Measurements from ENCODE around the gene CDH22. TPM values are rescaled to one million over a fixed set of nuclear protein-coding genes. Genes with fewer than 3 reads are reported as not detected.
A peak's percentile ranks its signal among the peaks of the same experiment; 100 is the strongest.

The CDH22 gene
- total RNA-seq, 1 experiment from 2014 or later, result not detected

- BruUV-seq (replicated peaks), result no TSS peak
- H3K36me3 ChIP-seq (ENCODE audit: insufficient read depth, low read length, poor library complexity, severe bottlenecking), result no peaks in the 10 kb centered on the region
- ChIA-PET CTCF (interaction anchor here (0.6 kb wide), 1 partner anchor 29 kb away, joined by 5 read pairs; no protein-coding TSS in a partner anchor), POLR2A (ENCODE audit: low non-redundant PET) (no interaction called here)
- intact Hi-C loops (cut with micrococcal nuclease; ENCODE audit: unreplicated experiment), result loop anchor here (2.0 to 10.0 kb wide), 3 partner anchors 111 to 551 kb away; partner anchors contain the start of gene TP53RK
- no peak overlapping the region for H3K4me3 ChIP-seq (ENCODE audit: low read depth, low read length, poor library complexity, severe bottlenecking)
- H3K4me1 ChIP-seq (ENCODE audit: insufficient read depth, low read length, poor library complexity, severe bottlenecking), result no peaks in the 10 kb centered on the region
- H3K27ac ChIP-seq (ENCODE audit: low read depth, low read length, poor library complexity, severe bottlenecking), result no peak overlapping the region
- no peak for TF ChIP-seq CTCF (conservative IDR thresholded peaks at IDR 0.05; ENCODE audit: low read depth, low read length)
- TF ChIP-seq EZH2 (IDR thresholded peaks at IDR 0.05; ENCODE audit: borderline replicate concordance, low read depth, low read length, poor library complexity, severe bottlenecking), result no peak
- no peaks in the 10 kb centered on the region for H3K9me3 ChIP-seq (ENCODE audit: low read depth, low read length, poor library complexity, severe bottlenecking)
- DNase-seq (ENCODE audit: low spot score), result no peak
- peaks cover 7% of the 10 kb centered on the region for H3K27me3 ChIP-seq (replicated peaks; ENCODE audit: insufficient read depth, low read depth, low read length, poor library complexity)
Observed at GRCh38 chr20:46133886-46134654, 174.2 kb downstream of the CDH22 start.

- intact Hi-C loops (cut with micrococcal nuclease; ENCODE audit: unreplicated experiment), result loop anchor here (1.0 to 10.0 kb wide), 4 partner anchors 42 to 552 kb away; partner anchors contain the start of gene TP53RK
- TF ChIP-seq EZH2 (IDR thresholded peaks at IDR 0.05; ENCODE audit: borderline replicate concordance, low read depth, low read length, poor library complexity, severe bottlenecking), result no peak
- TF ChIP-seq CTCF (conservative IDR thresholded peaks at IDR 0.05; ENCODE audit: low read depth, low read length), result peak; percentile 92
- Histone ChIP-seq H3K27me3 (replicated peaks; ENCODE audit: insufficient read depth, low read depth, low read length, poor library complexity) (peaks cover 7% of the 10 kb centered on the region), H3K9me3 (ENCODE audit: low read depth, low read length, poor library complexity, severe bottlenecking) (no peaks in the 10 kb centered on the region), H3K36me3 (ENCODE audit: insufficient read depth, low read length, poor library complexity, severe bottlenecking) (no peaks in the 10 kb centered on the region), H3K4me3 (ENCODE audit: low read depth, low read length, poor library complexity, severe bottlenecking) (no peak overlapping the region), H3K4me1 (ENCODE audit: insufficient read depth, low read length, poor library complexity, severe bottlenecking) (no peaks in the 10 kb centered on the region), H3K27ac (ENCODE audit: low read depth, low read length, poor library complexity, severe bottlenecking) (no peak overlapping the region)
- POLR2A ChIA-PET (ENCODE audit: low non-redundant PET), result interaction anchor here (0.6 kb wide), 1 partner anchor 50 kb away, joined by 5 read pairs; no protein-coding TSS in a partner anchor
- CTCF ChIA-PET, result interaction anchor here (0.8 to 1.9 kb wide), 2 partner anchors 193 to 216 kb away, joined by 3 to 8 read pairs; no protein-coding TSS in a partner anchor
- DNase-seq (ENCODE audit: low spot score), result peak; percentile 75
- BruUV-seq (replicated peaks), result no TSS peak
Observed at GRCh38 chr20:46132705-46133120, 175.6 kb downstream of the CDH22 start.

GRCh38 chr20:46131396-46131795 lies 176.9 kb downstream of the CDH22 start:
- Histone ChIP-seq H3K27ac (ENCODE audit: low read depth, low read length, poor library complexity, severe bottlenecking) (no peak overlapping the region), H3K36me3 (ENCODE audit: insufficient read depth, low read length, poor library complexity, severe bottlenecking) (no peaks in the 10 kb centered on the region), H3K4me3 (ENCODE audit: low read depth, low read length, poor library complexity, severe bottlenecking) (no peak overlapping the region), H3K27me3 (replicated peaks; ENCODE audit: insufficient read depth, low read depth, low read length, poor library complexity) (peaks cover 7% of the 10 kb centered on the region), H3K9me3 (ENCODE audit: low read depth, low read length, poor library complexity, severe bottlenecking) (no peaks in the 10 kb centered on the region), H3K4me1 (ENCODE audit: insufficient read depth, low read length, poor library complexity, severe bottlenecking) (no peaks in the 10 kb centered on the region)
- DNase-seq (ENCODE audit: low spot score), result no peak
- no TSS peak for BruUV-seq (replicated peaks)
- CTCF ChIA-PET, result interaction anchor here (0.7 kb wide), 2 partner anchors 162 to 307 kb away, joined by 3 read pairs; no protein-coding TSS in a partner anchor
- intact Hi-C loops (cut with micrococcal nuclease; ENCODE audit: unreplicated experiment), result loop anchor here (10.0 kb wide), 2 partner anchors 113 to 553 kb away; partner anchors contain the start of gene TP53RK
- POLR2A ChIA-PET (ENCODE audit: low non-redundant PET), result no interaction called here
- TF ChIP-seq EZH2 (IDR thresholded peaks at IDR 0.05; ENCODE audit: borderline replicate concordance, low read depth, low read length, poor library complexity, severe bottlenecking) (no peak), CTCF (conservative IDR thresholded peaks at IDR 0.05; ENCODE audit: low read depth, low read length) (no peak)

Data from A673 (cell line).